Neural cell (in vitro differentiated cells): ENCODE measurements around the gene UBAC2. TPM values are rescaled to one million over a fixed set of nuclear protein-coding genes. Genes with fewer than 3 reads are reported as not detected.

ENCODE experiments used
- H2AFZ ChIP-seq: fragments of 200-600, 300-800 bp; sonication (generic), shearing (Covaris generic); 2 replicates; pipeline ENCODE4 v1.6.0; 2014; ENCODE audit warnings: low read depth, mild to moderate bottlenecking, antibody characterized with exemption, low read length, moderate library complexity
- H3F3A ChIP-seq: fragments of 200-600 bp; shearing (Covaris generic); 2 replicates; pipeline ENCODE4 v1.6.1; 2016; ENCODE audit warnings: mild to moderate bottlenecking, moderate library complexity, mixed read lengths, antibody characterized with exemption, low read length; ENCODE audit not compliant: insufficient read depth, poor library complexity, severe bottlenecking
- H3K27ac ChIP-seq: fragments of 200-600, 300-800 bp; sonication (generic), shearing (Covaris generic); 2 replicates; pipeline ENCODE4 v1.5.1; 2014; ENCODE audit warnings: mild to moderate bottlenecking, low read length, moderate library complexity
- H3K27me3 ChIP-seq: fragments of 300-800, 200-600 bp; sonication (generic), shearing (Covaris generic); 2 replicates; pipeline ENCODE4 v1.6.0; 2014; ENCODE audit warnings: mild to moderate bottlenecking, low read depth, low read length, moderate library complexity; ENCODE audit not compliant: insufficient read depth
- H3K36me3 ChIP-seq: fragments of 300-800, 200-600 bp; sonication (generic), shearing (Covaris generic); 2 replicates; pipeline ENCODE4 v1.5.1; 2014; ENCODE audit warnings: mild to moderate bottlenecking, antibody characterized with exemption, low read length, moderate library complexity; ENCODE audit not compliant: insufficient read depth
- H3K4me2 ChIP-seq: fragments of 300-800, 200-600 bp; sonication (generic), shearing (Covaris generic); 2 replicates; pipeline ENCODE4 v1.6.0; 2014; ENCODE audit warnings: mild to moderate bottlenecking, low read length
- H3K4me3 ChIP-seq: fragments of 300-800, 200-600 bp; sonication (generic), shearing (Covaris generic); 2 replicates; pipeline ENCODE4 v1.5.1; 2014; ENCODE audit warnings: mild to moderate bottlenecking, low read length, moderate library complexity
- H3K79me2 ChIP-seq: fragments of 200-600 bp; shearing (Covaris generic); replicated peaks from 2 replicates; pipeline ENCODE4 v1.6.0; 2014; ENCODE audit warnings: mild to moderate bottlenecking, low read length, moderate library complexity; ENCODE audit not compliant: insufficient read depth
- H3K9ac ChIP-seq: fragments of 300-800, 200-600 bp; sonication (generic), shearing (Covaris generic); 2 replicates; pipeline ENCODE4 v1.6.1; 2016; ENCODE audit warnings: mild to moderate bottlenecking, low read length, mixed read lengths
- H3K9me2 ChIP-seq: fragments of 200-600 bp; shearing (Covaris generic); 2 replicates; pipeline ENCODE4 v1.6.1; 2016; ENCODE audit warnings: mild to moderate bottlenecking, low read length, mixed read lengths; ENCODE audit not compliant: insufficient read depth
- H3K9me3 ChIP-seq: fragments of 200-600, 300-800 bp; sonication (generic), shearing (Covaris generic); 2 replicates; pipeline ENCODE4 v1.6.1; 2016; ENCODE audit warnings: mild to moderate bottlenecking, mixed run types, low read length, moderate library complexity, mixed read lengths
- H4K20me1 ChIP-seq: fragments of 200-600 bp; shearing (Covaris generic); 2 replicates; pipeline ENCODE4 v1.6.1; 2016; ENCODE audit warnings: mild to moderate bottlenecking, mixed run types; ENCODE audit not compliant: insufficient read depth
- EP300 ChIP-seq: fragments of 450-650 bp; conservative IDR thresholded peaks from 2 replicates; pipeline ENCODE4 v1.6.1; 2014; ENCODE audit warnings: antibody characterized with exemption, mild to moderate bottlenecking, moderate library complexity; ENCODE audit not compliant: poor library complexity, severe bottlenecking
- EZH2 ChIP-seq: fragments of 200-600, 300-800 bp; shearing (Covaris generic), sonication (generic); IDR thresholded peaks from 2 replicates; pipeline ENCODE4 v1.6.1; 2014; ENCODE audit warnings: antibody characterized with exemption, low read length, borderline replicate concordance, mild to moderate bottlenecking; ENCODE audit not compliant: insufficient read depth, poor library complexity, severe bottlenecking
- MXI1 ChIP-seq: fragments of 450-650 bp; conservative IDR thresholded peaks from 2 replicates; pipeline ENCODE4 v1.6.1; 2014; ENCODE audit warnings: antibody characterized with exemption, mild to moderate bottlenecking; ENCODE audit not compliant: poor library complexity, severe bottlenecking
- POLR2AphosphoS5 ChIP-seq: IDR thresholded peaks from 2 replicates; pipeline ENCODE4 v1.6.1; 2012
- RAD21 ChIP-seq: fragments of 450-650 bp; conservative IDR thresholded peaks from 2 replicates; pipeline ENCODE4 v1.6.1; 2014; ENCODE audit warnings: antibody characterized with exemption, mild to moderate bottlenecking, moderate library complexity
- SMC3 ChIP-seq: fragments of 450-650 bp; conservative IDR thresholded peaks from 2 replicates; pipeline ENCODE4 v1.6.1; 2014; ENCODE audit warnings: antibody characterized with exemption, mild to moderate bottlenecking, moderate library complexity; ENCODE audit not compliant: poor library complexity
- TAF1 ChIP-seq: IDR thresholded peaks from 2 replicates; pipeline ENCODE4 v1.6.1; 2012; ENCODE audit warnings: low read depth
- polyA plus RNA-seq: library from polyadenylated mRNA; depleted of rRNA; stranded (reverse); fragments of >200 nt; gene quantifications from 2 replicates; pipeline ENCODE4 v1.2.3, GENCODE V29; 2014
- TF ChIP-seq, protein P1 (sequence below): fragments of 450-650 bp; IDR thresholded peaks from 2 replicates; pipeline ENCODE4 v1.5.1; 2014; ENCODE audit warnings: antibody characterized with exemption, mild to moderate bottlenecking, moderate library complexity; ENCODE audit not compliant: poor library complexity, severe bottlenecking
- TF ChIP-seq, protein P2 (sequence below): IDR thresholded peaks from 2 replicates; pipeline ENCODE4 v1.6.1; 2012; ENCODE audit warnings: borderline replicate concordance

UBAC2 gene
- polyA plus RNA-seq, 1 donor from 2014 or later, result 56.9 TPM

DNA sequence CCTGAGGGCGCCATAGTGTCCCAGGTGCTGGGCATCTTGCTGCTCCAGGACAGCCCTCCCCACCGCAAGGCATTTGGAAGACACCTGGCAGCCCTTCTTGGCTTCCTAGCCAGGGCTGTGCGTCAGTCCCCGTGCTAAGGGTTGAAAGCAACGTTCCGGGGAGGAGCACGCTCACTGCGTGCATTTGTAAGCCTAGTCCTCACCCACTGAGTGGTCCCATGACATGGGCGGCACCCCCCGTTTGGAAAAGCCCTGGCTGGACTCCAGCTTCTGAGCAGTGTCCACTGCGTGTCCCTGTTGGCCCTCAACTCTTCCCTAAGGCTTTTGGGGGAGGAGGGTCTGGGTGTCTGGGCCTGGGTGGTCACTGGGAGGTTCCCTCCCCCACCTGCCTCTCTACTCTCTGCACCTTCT, 182.9 kb downstream of the UBAC2 start:
- Histone ChIP-seq H3K4me2 (no peak overlapping the region), H3K9me3 (no peaks in the 10 kb centered on the region), H3K36me3 (no peaks in the 10 kb centered on the region), H3K4me3 (no peak overlapping the region), H2AFZ (no peak overlapping the region), H3K79me2 (no peaks in the 10 kb centered on the region), H4K20me1 (no peaks in the 10 kb centered on the region), H3K27ac (no peak overlapping the region), H3K9me2 (no peaks in the 10 kb centered on the region), H3F3A (no peaks in the 10 kb centered on the region), H3K27me3 (no peaks in the 10 kb centered on the region), H3K9ac (no peak overlapping the region)
- TF ChIP-seq MXI1 (no peak), TAF1 (no peak), POLR2AphosphoS5 (no peak), EZH2 (no peak), RAD21 (no peak), SMC3 (no peak)
- TF ChIP-seq, protein P1, sequence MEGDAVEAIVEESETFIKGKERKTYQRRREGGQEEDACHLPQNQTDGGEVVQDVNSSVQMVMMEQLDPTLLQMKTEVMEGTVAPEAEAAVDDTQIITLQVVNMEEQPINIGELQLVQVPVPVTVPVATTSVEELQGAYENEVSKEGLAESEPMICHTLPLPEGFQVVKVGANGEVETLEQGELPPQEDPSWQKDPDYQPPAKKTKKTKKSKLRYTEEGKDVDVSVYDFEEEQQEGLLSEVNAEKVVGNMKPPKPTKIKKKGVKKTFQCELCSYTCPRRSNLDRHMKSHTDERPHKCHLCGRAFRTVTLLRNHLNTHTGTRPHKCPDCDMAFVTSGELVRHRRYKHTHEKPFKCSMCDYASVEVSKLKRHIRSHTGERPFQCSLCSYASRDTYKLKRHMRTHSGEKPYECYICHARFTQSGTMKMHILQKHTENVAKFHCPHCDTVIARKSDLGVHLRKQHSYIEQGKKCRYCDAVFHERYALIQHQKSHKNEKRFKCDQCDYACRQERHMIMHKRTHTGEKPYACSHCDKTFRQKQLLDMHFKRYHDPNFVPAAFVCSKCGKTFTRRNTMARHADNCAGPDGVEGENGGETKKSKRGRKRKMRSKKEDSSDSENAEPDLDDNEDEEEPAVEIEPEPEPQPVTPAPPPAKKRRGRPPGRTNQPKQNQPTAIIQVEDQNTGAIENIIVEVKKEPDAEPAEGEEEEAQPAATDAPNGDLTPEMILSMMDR, result no peak
- TF ChIP-seq, protein P2, sequence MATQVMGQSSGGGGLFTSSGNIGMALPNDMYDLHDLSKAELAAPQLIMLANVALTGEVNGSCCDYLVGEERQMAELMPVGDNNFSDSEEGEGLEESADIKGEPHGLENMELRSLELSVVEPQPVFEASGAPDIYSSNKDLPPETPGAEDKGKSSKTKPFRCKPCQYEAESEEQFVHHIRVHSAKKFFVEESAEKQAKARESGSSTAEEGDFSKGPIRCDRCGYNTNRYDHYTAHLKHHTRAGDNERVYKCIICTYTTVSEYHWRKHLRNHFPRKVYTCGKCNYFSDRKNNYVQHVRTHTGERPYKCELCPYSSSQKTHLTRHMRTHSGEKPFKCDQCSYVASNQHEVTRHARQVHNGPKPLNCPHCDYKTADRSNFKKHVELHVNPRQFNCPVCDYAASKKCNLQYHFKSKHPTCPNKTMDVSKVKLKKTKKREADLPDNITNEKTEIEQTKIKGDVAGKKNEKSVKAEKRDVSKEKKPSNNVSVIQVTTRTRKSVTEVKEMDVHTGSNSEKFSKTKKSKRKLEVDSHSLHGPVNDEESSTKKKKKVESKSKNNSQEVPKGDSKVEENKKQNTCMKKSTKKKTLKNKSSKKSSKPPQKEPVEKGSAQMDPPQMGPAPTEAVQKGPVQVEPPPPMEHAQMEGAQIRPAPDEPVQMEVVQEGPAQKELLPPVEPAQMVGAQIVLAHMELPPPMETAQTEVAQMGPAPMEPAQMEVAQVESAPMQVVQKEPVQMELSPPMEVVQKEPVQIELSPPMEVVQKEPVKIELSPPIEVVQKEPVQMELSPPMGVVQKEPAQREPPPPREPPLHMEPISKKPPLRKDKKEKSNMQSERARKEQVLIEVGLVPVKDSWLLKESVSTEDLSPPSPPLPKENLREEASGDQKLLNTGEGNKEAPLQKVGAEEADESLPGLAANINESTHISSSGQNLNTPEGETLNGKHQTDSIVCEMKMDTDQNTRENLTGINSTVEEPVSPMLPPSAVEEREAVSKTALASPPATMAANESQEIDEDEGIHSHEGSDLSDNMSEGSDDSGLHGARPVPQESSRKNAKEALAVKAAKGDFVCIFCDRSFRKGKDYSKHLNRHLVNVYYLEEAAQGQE, result no peak

DNA sequence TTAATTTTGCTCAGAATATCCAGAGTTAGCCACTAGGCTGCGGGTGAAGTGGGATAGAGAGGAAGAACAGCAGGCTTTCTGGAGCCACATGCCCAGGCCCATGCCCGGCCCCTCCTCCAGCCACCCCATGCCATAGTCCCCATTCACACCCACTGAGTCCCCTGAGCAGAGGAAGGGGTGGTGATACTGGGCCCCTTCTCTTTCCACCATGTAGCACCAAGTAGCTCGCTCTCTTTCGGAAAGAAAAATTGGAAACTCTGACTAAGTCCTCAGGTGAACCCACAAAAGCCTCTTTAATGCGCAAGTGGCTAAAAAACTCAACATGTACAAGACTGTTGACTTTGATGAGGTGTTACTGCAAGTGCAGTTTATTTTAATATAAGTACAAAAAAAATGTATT, 183.3 kb downstream of the UBAC2 start:
- H3F3A ChIP-seq, result no peaks in the 10 kb centered on the region
- H2AFZ ChIP-seq, result no peak overlapping the region
- H3K9me2 ChIP-seq, result no peaks in the 10 kb centered on the region
- no peaks in the 10 kb centered on the region for H3K9me3 ChIP-seq
- no peak overlapping the region for H3K4me3 ChIP-seq
- H4K20me1 ChIP-seq, result no peaks in the 10 kb centered on the region
- no peak overlapping the region for H3K9ac ChIP-seq
- H3K27me3 ChIP-seq, result no peaks in the 10 kb centered on the region
- H3K4me2 ChIP-seq, result no peak overlapping the region
- no peaks in the 10 kb centered on the region for H3K79me2 ChIP-seq
- TF ChIP-seq MXI1 (no peak), EZH2 (no peak), SMC3 (no peak), TAF1 (no peak), POLR2AphosphoS5 (no peak), EP300 (no peak), RAD21 (no peak)
- TF ChIP-seq, protein P2, result no peak
- TF ChIP-seq, protein P1, result no peak
- H3K27ac ChIP-seq, result no peak overlapping the region
- H3K36me3 ChIP-seq, result no peaks in the 10 kb centered on the region
